ENCODE results near the gene PSMA5. TPM values are rescaled to one million over a fixed set of nuclear protein-coding genes. Genes with fewer than 3 reads are reported as not detected.

PSMA5 gene
- total RNA-seq, 2 donors from 2014 or later, result 24.6 to 31.8 TPM

DNA sequence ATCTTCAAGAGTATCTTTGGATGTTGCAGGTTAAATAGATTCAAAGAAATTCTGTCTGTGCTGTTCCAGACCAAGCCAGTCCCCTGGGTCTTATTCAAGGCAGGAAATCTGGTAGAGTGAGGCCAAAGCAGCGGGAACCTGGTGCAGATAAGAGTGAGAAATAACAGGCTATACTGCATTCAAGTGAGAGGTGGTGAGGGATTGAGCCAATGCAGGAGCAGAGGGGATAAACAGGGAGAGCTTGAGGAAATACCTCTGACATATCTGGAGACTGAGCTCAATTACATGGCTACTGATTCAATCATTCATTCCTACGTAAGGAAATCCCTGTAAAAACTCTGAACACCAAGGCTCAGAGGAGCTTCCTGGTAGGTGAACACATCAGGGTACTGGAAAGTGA, 17.2 kb upstream of the PSMA5 start:
- H3K9me3 ChIP-seq, result no peaks in the 10 kb centered on the region
- intact Hi-C loops (cut with DNase I), result no loop called here
- TF ChIP-seq POLR2A (IDR thresholded peaks at IDR 0.05) (no peak), POLR2AphosphoS5 (IDR thresholded peaks at IDR 0.05) (no peak)
- TF ChIP-seq, protein P1, sequence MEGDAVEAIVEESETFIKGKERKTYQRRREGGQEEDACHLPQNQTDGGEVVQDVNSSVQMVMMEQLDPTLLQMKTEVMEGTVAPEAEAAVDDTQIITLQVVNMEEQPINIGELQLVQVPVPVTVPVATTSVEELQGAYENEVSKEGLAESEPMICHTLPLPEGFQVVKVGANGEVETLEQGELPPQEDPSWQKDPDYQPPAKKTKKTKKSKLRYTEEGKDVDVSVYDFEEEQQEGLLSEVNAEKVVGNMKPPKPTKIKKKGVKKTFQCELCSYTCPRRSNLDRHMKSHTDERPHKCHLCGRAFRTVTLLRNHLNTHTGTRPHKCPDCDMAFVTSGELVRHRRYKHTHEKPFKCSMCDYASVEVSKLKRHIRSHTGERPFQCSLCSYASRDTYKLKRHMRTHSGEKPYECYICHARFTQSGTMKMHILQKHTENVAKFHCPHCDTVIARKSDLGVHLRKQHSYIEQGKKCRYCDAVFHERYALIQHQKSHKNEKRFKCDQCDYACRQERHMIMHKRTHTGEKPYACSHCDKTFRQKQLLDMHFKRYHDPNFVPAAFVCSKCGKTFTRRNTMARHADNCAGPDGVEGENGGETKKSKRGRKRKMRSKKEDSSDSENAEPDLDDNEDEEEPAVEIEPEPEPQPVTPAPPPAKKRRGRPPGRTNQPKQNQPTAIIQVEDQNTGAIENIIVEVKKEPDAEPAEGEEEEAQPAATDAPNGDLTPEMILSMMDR (IDR thresholded peaks at IDR 0.05), result no peak
- H3K4me1 ChIP-seq (replicated peaks), result no peaks in the 10 kb centered on the region
- no peaks in the 10 kb centered on the region for H3K36me3 ChIP-seq
- H3K4me3 ChIP-seq, result no peak overlapping the region
- WGBS, result 57% methylated on average over 2 of the region's 2 CpGs
- H3K27me3 ChIP-seq (replicated peaks; ENCODE audit: insufficient read depth), result no peaks in the 10 kb centered on the region
- no peak overlapping the region for H3K27ac ChIP-seq
- no peak for DNase-seq (ENCODE audit: low spot score)

DNA sequence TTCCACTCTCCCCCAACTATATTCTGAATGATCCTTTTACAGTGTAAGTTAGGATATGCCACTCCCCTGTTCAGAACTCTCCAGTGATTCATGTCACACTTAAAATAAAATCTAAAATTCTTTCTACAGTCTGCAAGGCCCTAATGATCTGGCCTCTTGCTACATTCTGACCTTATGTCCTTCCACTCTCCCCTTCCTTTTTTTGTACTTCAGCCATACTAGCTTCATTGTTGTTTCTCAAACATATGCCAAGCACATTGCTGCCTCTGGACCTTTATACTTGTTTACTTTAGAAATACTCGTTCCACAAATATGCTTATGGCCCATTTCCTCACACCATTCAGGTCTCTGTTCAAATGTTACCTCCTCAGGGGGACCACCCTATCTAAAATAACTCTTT, 14.8 kb upstream of the PSMA5 start:
- intact Hi-C loops (cut with DNase I), result no loop called here
- DNase-seq (ENCODE audit: low spot score), result no peak
- H3K4me1 ChIP-seq (replicated peaks), result no peaks in the 10 kb centered on the region
- WGBS, result 27% methylated on average over 1 of the region's 1 CpG
- H3K36me3 ChIP-seq, result no peaks in the 10 kb centered on the region
- H3K9me3 ChIP-seq, result no peaks in the 10 kb centered on the region
- no peaks in the 10 kb centered on the region for H3K27me3 ChIP-seq (replicated peaks; ENCODE audit: insufficient read depth)
- TF ChIP-seq, protein P1 (IDR thresholded peaks at IDR 0.05), result no peak
- no peak for TF ChIP-seq POLR2A (IDR thresholded peaks at IDR 0.05)
- TF ChIP-seq POLR2AphosphoS5 (IDR thresholded peaks at IDR 0.05), result no peak
- H3K27ac ChIP-seq, result no peak overlapping the region
- H3K4me3 ChIP-seq, result no peak overlapping the region

DNA sequence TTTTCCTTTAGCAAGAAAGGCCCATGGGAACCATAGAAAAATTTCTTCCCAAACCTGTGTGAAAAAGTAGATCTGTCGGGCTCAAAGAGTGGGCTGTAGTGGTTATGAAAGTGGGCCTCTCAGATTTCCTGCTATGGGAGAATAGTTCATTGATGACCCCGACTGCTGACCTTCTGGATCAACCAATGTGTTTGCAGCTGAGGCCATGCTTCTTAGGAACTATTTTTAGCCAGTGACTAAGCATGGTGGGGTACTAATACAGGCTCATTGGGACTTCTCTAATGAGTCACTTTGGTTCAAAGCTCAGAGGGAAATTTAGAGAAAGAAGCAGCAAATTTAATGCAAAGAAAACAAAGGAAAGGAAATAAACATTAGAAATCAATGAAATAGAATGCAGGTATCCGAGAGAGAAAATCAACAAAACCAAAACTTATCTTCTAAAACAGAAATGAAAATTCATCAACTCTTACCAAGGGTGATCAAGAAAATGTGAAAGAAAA, 12.6 kb upstream of the PSMA5 start:
- Histone ChIP-seq H3K4me3 (no peak overlapping the region), H3K36me3 (no peaks in the 10 kb centered on the region), H3K27ac (no peak overlapping the region), H3K27me3 (replicated peaks; ENCODE audit: insufficient read depth) (no peaks in the 10 kb centered on the region), H3K4me1 (replicated peaks) (no peaks in the 10 kb centered on the region), H3K9me3 (no peaks in the 10 kb centered on the region)
- intact Hi-C loops (cut with DNase I), result no loop called here
- 77% methylated on average over 3 of the region's 3 CpGs for WGBS
- TF ChIP-seq, protein P1 (IDR thresholded peaks at IDR 0.05), result no peak
- TF ChIP-seq POLR2AphosphoS5 (IDR thresholded peaks at IDR 0.05), result no peak
- no peak for TF ChIP-seq POLR2A (IDR thresholded peaks at IDR 0.05)
- no peak for DNase-seq (ENCODE audit: low spot score)

DNA sequence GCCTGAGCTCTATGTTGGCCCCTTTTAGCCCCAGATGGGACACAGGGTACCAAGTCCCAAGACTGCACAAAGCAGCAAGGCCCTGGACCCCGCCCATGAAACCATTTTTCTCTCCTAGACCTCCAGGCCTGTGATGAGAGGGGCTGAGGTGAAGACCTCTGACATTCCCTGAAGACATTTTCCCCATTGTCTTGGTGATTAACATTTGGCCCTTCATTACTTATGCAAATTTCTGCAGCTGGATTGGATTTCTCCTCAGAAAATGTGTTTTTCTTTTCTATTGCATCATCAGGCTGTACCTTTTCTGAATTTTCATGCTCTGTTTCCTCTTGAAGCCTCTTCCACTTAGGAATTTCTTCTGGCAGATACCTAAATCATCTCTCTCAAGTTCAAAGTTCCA, 8.2 kb upstream of the PSMA5 start:
- Histone ChIP-seq H3K4me1 (replicated peaks) (no peaks in the 10 kb centered on the region), H3K36me3 (no peaks in the 10 kb centered on the region), H3K27ac (no peak overlapping the region), H3K27me3 (replicated peaks; ENCODE audit: insufficient read depth) (no peaks in the 10 kb centered on the region), H3K9me3 (no peaks in the 10 kb centered on the region), H3K4me3 (no peak overlapping the region)
- intact Hi-C loops (cut with DNase I), result no loop called here
- DNase-seq (ENCODE audit: low spot score), result no peak
- WGBS, result 67% methylated on average over 1 of the region's 1 CpG
- no peak for TF ChIP-seq POLR2A (IDR thresholded peaks at IDR 0.05)
- TF ChIP-seq, protein P1 (IDR thresholded peaks at IDR 0.05), result no peak
- TF ChIP-seq POLR2AphosphoS5 (IDR thresholded peaks at IDR 0.05), result no peak

DNA sequence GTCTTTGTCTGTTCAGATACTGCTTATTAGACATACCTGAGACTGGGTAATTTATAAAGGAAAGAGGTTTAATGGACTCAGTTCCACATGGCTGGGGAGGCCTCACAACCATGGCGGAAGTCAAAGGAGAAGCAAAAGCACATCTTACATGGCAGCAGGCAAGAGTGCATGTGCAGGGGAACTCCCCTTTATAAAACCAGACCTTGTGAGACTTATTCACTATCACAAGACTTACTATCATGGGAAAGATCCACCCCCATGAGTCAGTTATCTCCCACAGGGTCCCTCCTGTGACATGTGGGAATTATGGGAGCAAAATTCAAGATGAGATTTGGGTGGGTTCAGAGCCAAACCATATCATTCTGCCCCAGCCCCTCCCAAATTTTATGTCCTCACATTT, 7.1 kb upstream of the PSMA5 start:
- no peak for DNase-seq (ENCODE audit: low spot score)
- Histone ChIP-seq H3K4me1 (replicated peaks) (no peaks in the 10 kb centered on the region), H3K27me3 (replicated peaks; ENCODE audit: insufficient read depth) (no peaks in the 10 kb centered on the region), H3K4me3 (no peak overlapping the region), H3K9me3 (no peaks in the 10 kb centered on the region), H3K36me3 (no peaks in the 10 kb centered on the region), H3K27ac (no peak overlapping the region)
- TF ChIP-seq POLR2A (IDR thresholded peaks at IDR 0.05), result no peak
- TF ChIP-seq, protein P1 (IDR thresholded peaks at IDR 0.05), result no peak
- TF ChIP-seq POLR2AphosphoS5 (IDR thresholded peaks at IDR 0.05), result no peak
- intact Hi-C loops (cut with DNase I), result no loop called here
- 81% methylated on average over 1 of the region's 1 CpG for WGBS

Measured in prostate gland (tissue), 2 donors.